ENCODE results near the gene AFF1.

AFF1 gene

GRCh38 chr4:87026800-87027495, 92.1 kb downstream of the AFF1 start:
- DNase-seq = no peak
- H3K27ac ChIP-seq (ENCODE audit: low read length) = 0 out of 2 replicates have a peak overlapping the region, but pooled peaks have one; percentile 6
- peaks cover 64% of the 10 kb centered on the region for H4K20me1 ChIP-seq (ENCODE audit: insufficient read depth, low read length)

DNA sequence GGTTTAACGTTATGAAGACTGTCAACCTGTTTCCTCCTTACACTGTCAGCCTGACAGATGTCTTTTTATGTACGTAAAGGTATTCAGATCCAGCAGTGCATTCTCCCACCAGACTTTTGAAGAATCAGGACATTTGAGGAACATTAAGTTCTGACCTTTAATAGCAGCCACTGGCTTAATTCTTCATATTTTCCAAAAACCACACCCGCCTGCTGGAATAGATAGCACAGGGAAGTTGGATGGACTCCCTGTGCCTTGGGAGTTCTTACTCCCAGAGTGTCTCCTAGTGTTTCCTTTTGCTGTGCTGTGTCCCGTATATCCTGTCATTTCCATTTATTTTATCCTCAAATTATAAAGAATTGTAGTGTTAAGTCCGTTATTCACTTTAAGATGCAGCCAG, 94.5 kb downstream of the AFF1 start:
- H3K4me3 ChIP-seq (ENCODE audit: low read length) = no peak overlapping the region
- H3K4me1 ChIP-seq (ENCODE audit: low read length) = 0 out of 2 replicates have a peak, but pooled peaks cover 9% of the 10 kb centered on the region
- no peaks in the 10 kb centered on the region for H3K27me3 ChIP-seq (replicated peaks; ENCODE audit: insufficient read depth, low read length)
- no peak overlapping the region for H2AFZ ChIP-seq (ENCODE audit: low read length)
- DNase-seq = no peak
- H3K9me2 ChIP-seq (replicated peaks; ENCODE audit: insufficient read depth, low read length) = no peaks in the 10 kb centered on the region
- no peaks in the 10 kb centered on the region for H3F3A ChIP-seq (ENCODE audit: insufficient read depth, low read length)
- H4K20me1 ChIP-seq (ENCODE audit: insufficient read depth, low read length) = peaks cover 78% of the 10 kb centered on the region
- peaks cover 100% of the 10 kb centered on the region for H3K79me2 ChIP-seq (ENCODE audit: low read length)
- H3K9me3 ChIP-seq (replicated peaks; ENCODE audit: insufficient read depth, low read length) = no peaks in the 10 kb centered on the region
- no peak overlapping the region for H3K4me2 ChIP-seq (ENCODE audit: low read depth, low read length)
- TF ChIP-seq, protein P1, sequence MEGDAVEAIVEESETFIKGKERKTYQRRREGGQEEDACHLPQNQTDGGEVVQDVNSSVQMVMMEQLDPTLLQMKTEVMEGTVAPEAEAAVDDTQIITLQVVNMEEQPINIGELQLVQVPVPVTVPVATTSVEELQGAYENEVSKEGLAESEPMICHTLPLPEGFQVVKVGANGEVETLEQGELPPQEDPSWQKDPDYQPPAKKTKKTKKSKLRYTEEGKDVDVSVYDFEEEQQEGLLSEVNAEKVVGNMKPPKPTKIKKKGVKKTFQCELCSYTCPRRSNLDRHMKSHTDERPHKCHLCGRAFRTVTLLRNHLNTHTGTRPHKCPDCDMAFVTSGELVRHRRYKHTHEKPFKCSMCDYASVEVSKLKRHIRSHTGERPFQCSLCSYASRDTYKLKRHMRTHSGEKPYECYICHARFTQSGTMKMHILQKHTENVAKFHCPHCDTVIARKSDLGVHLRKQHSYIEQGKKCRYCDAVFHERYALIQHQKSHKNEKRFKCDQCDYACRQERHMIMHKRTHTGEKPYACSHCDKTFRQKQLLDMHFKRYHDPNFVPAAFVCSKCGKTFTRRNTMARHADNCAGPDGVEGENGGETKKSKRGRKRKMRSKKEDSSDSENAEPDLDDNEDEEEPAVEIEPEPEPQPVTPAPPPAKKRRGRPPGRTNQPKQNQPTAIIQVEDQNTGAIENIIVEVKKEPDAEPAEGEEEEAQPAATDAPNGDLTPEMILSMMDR (IDR thresholded peaks at IDR 0.05; ENCODE audit: low read length) = no peak
- H3K36me3 ChIP-seq (replicated peaks; ENCODE audit: insufficient read depth, low read length) = no peaks in the 10 kb centered on the region
- no peak overlapping the region for H3K9ac ChIP-seq (ENCODE audit: low read length)
- H3K27ac ChIP-seq (ENCODE audit: low read length) = no peak overlapping the region

More at GRCh38 chr4:87026800-87027495, 92.1 kb downstream of the AFF1 start:
- H3K4me3 ChIP-seq (ENCODE audit: low read length) = no peak overlapping the region
- no peaks in the 10 kb centered on the region for H3K9me3 ChIP-seq (replicated peaks; ENCODE audit: insufficient read depth, low read length)
- no peak for TF ChIP-seq EZH2phosphoT487 (IDR thresholded peaks at IDR 0.05; ENCODE audit: low read length)
- TF ChIP-seq EZH2 (optimal IDR thresholded peaks at IDR 0.05; ENCODE audit: low read depth, low read length) = no peak
- TF ChIP-seq, protein P1 (IDR thresholded peaks at IDR 0.05; ENCODE audit: low read length) = no peak
- H3K9ac ChIP-seq (ENCODE audit: low read length) = no peak overlapping the region
- no peak overlapping the region for H3K4me2 ChIP-seq (ENCODE audit: low read depth, low read length)
- H3K27me3 ChIP-seq (replicated peaks; ENCODE audit: insufficient read depth, low read length) = no peaks in the 10 kb centered on the region
- H3K4me1 ChIP-seq (ENCODE audit: low read length) = 0 out of 2 replicates have a peak, but pooled peaks cover 9% of the 10 kb centered on the region
- peaks cover 100% of the 10 kb centered on the region for H3K79me2 ChIP-seq (ENCODE audit: low read length)
- H2AFZ ChIP-seq (ENCODE audit: low read length) = no peak overlapping the region
- H3K9me2 ChIP-seq (replicated peaks; ENCODE audit: insufficient read depth, low read length) = no peaks in the 10 kb centered on the region
- no peaks in the 10 kb centered on the region for H3K36me3 ChIP-seq (replicated peaks; ENCODE audit: insufficient read depth, low read length)
- H3F3A ChIP-seq (ENCODE audit: insufficient read depth, low read length) = no peaks in the 10 kb centered on the region

DNA sequence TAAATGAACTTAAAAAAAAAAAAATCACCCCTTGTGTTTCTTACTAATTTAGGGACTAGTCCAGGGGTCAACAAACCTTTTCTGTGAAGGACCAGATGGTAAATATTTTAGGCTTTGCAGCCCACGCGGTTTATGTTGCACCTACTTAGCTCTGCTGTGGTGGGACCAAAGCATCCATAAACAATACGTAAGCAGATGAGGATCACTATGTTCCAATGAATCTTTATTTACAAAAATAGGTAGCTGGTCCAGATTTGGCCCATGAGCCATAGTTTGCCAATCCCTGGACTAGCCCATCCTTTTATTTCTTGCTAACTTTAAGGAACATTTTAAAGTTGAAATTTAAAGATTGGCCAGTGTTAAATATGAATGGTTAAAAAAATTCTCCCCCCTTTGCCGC, 95.3 kb downstream of the AFF1 start:
- Histone ChIP-seq H3K4me1 (ENCODE audit: low read length) (0 out of 2 replicates have a peak, but pooled peaks cover 9% of the 10 kb centered on the region), H3K4me2 (ENCODE audit: low read depth, low read length) (no peak overlapping the region), H3K27ac (ENCODE audit: low read length) (no peak overlapping the region), H3K9me3 (replicated peaks; ENCODE audit: insufficient read depth, low read length) (no peaks in the 10 kb centered on the region), H4K20me1 (ENCODE audit: insufficient read depth, low read length) (peaks cover 81% of the 10 kb centered on the region), H3K9ac (ENCODE audit: low read length) (no peak overlapping the region), H3K9me2 (replicated peaks; ENCODE audit: insufficient read depth, low read length) (no peaks in the 10 kb centered on the region), H3K36me3 (replicated peaks; ENCODE audit: insufficient read depth, low read length) (no peaks in the 10 kb centered on the region), H3F3A (ENCODE audit: insufficient read depth, low read length) (no peaks in the 10 kb centered on the region), H3K79me2 (ENCODE audit: low read length) (peaks cover 100% of the 10 kb centered on the region), H3K4me3 (ENCODE audit: low read length) (no peak overlapping the region), H2AFZ (ENCODE audit: low read length) (no peak overlapping the region), H3K27me3 (replicated peaks; ENCODE audit: insufficient read depth, low read length) (no peaks in the 10 kb centered on the region)
- TF ChIP-seq EZH2phosphoT487 (IDR thresholded peaks at IDR 0.05; ENCODE audit: low read length) (no peak), EZH2 (optimal IDR thresholded peaks at IDR 0.05; ENCODE audit: low read depth, low read length) (no peak)
- TF ChIP-seq, protein P1 (IDR thresholded peaks at IDR 0.05; ENCODE audit: low read length) = no peak
- DNase-seq = no peak
